Stimulated activated CD4-positive, alpha-beta T cell treated with anti-CD3 and anti-CD28 coated beads, TNF-alpha, amount 100 ng/mL, for 24 hours (primary cell): Measurements from ENCODE around the gene CIAO3.
"Not testable (repeated sequence)": the region's sequence is repeated elsewhere in the genome, so short reads cannot be mapped to it uniquely, and the experiment has no call there.

Source experiments
- DNase-seq, 3 experiments: peaks; one replicate each; pipeline ENCODE4 v3.0.0-alpha.2; 2020; ENCODE audit warnings: low read depth in 3 of 3

Gene CIAO3

GRCh38 chr16:694187-694862 is 46.5 kb downstream of the CIAO3 start:
- DNase-seq = no peak

DNA sequence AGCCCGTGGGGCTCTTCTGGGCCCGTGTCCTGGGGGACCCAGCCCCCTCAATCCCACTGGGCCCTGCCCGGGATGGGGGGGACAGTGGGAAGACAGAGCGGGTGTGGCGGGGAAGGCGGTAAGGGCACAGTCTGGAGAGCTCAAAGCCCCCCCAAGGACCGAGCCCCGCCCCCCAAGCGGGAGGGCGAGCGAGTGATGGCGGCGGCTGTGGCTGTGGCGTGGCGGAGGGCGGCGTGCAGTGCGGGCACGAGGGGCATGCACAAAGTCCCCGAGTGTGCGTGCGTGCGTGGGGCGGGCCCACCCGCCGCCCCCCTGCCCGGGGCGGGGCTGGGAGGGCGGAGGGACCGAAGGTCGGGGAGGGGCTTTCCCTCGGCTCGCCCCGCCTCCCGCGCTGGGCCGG is 47.0 kb downstream of the CIAO3 start:
- DNase-seq = no peak

DNA sequence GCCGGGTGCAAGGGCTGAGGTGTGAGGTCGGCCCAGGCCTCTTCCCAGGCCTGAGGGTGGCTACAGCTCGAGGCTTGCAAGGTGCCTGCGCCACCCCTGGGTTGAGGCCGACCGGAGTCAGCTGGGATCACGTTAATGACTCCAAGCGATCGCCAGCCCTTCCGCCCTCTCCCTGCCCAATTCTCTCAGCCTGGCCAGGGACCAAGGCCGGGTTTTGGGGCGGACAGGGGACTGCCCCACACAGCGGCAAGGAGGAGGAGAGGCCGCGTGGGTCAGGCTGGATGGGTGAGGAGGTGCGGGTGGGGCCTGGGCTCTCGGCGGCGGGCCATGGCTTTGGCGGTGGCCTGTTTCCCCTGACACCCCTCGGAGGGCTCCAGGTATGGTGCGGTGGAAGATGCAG is 47.4 kb downstream of the CIAO3 start:
- no peak for DNase-seq

DNA sequence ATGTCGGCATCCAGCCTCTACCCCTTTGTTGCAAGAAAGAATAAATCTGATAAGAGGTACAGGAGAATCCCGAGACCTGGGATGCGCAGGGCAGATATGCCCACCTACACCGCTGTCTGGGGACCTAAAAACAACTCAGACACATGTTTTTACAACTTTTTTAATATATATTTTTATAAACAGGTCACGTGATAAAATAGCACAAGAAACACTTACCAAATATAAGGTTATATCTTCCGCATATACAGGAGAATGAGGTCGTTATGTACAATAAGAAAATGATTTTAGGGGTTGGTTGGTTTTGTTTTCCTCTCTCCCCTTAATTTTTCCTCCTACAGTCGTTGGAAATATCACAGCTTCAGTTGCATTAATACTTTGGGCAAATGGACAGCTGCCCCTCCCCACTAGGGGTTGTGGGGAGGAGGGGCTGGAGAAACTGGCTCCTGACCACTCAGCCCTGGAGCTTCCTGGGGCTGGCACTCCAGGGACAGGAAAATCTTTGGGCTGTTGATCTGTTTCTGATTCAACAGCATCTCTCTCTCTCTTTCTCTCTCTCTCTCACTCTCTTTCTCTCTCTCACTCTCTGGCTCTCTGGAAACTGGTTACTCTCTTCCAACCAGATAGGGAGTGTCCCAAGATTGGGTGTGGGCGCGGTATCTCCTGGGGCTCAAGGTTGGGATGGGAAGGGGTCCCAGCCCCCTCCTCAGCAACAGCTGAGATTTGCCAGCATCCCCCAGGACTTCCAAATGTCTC is 48.3 kb downstream of the CIAO3 start:
- DNase-seq = no peak

DNA sequence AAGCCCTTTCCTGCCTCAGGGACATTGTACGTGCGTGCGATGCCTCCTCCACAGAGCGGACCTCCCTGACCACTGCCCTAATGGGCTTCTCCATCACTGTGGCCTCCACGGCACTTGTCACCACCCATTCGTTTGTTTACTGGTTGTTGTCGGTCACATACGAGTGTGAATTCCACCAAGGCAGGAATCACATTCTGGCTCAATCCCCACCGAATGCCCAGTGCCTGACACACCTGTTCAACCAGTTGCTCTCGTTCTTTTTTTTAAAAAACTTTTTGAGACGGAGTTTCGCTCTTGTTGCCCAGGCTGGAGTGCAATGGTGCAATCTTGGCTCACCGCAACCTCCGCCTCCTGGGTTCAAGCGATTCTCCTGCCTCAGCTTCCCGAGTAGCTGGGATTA is 49.6 kb downstream of the CIAO3 start:
- not testable (repeated sequence) for DNase-seq

DNA sequence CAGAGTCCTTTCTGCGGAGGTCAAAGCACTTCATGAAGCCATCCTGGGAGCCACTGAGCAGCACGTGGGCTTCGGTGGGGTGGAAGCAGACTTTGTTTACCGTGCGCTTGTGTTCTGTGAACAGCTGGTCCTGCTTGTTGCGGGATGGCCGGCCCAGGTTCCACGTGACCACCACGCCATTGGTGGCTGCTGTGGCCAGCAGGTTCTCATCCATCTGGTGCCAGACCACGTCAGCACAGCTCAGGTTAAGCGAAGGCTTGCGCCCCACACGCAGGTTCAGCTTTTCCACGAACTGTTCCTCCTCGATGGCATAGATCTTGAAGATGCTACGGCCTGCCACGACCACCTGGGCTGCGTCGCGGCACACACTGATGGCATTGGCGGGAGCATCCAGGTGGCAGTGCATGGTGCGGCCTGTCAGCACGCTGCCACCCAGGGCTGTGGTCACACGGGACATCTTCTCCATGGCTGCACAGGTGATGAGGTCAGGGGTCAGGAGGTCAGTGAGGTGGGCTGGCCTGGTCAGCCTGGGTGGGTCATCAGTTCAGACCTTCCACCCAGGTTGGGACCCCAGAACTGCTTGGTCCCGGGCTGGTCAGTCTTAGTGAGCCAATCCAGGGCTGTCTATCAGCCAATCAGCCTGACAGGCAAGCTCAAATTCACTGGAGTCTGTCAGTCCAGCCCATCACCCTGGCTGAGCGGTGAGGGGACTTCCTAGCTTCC is 51.5 kb downstream of the CIAO3 start:
- DNase-seq = no peak

DNA sequence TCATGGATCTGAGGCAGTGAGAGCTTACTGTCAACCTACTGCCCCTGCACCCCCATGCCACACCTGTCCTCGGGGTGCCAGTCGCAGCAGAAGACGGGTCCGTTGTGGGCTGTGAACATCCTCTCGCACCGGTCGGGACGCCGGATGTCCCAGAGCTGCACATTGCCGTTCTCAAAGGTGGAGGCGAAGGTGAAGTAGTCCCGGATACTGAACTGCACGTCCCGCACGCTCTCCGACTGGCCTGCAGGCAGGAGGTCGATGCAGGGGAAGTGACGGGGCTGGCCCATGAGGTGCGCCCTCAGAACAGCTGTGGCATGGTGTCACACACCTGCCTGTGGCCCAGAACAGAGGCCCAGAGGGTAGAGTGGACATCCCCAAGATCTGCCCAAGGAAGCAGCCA is 53.3 kb downstream of the CIAO3 start:
- no peak for DNase-seq

DNA sequence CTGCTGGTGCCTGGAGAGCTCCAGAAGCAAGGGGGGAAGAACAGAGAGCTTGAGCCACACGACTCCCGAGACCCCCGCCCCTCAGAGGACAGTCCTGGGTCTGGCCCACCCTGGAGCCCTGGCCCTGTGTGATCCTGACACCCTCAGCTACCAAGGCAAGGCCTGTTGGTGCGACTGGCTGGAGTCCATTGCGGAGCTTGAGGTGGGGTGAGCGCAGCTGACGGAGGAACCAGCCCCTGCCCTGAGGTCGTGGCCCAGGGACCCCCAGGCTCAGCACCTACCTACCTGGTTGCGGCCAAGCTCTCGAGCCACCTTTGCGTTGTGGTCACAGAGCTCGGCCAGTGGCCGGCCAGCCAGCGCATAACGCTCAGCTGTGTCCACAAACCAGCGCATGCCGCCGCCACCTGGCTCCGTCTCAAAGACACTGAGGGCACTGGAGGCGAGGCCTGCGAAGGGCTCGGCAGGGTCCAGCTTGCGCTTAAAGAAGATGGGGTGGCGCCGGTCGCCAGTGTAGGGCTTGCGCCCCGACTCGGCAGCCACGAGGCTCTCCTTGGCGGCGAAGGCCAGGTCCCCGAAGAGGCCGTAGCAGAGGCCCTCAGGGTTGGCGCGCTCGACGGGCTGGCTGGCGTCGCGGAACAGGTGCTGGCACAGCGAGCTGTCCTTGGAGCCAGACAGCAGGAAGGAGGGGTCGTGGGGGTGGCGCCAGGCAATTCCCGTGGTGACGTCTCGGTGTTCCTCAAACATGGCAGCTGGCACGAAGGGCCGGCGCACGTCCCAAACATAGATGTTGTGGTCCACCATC is 54.1 kb downstream of the CIAO3 start:
- no peak for DNase-seq

DNA sequence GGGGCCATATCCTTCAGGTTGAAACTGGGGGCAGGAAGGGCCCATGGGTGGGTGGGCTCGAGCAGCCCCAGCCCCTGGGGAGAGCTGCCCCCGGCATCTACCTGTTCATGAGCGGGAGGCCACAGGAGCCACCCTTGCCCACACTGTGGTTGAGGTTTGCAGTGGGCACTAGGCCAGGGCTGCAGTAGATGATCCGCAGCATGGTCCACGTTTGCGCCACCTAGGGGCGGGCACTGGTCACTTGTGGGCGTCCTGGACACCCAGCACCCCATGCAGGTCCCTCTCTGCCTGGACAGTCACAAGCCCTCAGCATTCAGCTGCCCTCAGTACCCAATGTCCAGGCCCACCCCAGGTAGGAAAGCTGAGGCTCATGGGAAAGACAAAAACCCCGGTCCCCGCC is 54.8 kb downstream of the CIAO3 start:
- no peak for DNase-seq

- no peak for DNase-seq
These were observed 55.7 kb downstream of the CIAO3 start for GRCh38 chr16:684961-685696.

GRCh38 chr16:684071-684794 is 56.6 kb downstream of the CIAO3 start, which contains the start of gene JMJD8:
JMJD8 (minus strand) TSS chr16:684334; CDS start chr16:684319, 15 bp downstream.
- DNase-seq = peak; percentile 97 to 98 (median 97)

DNA sequence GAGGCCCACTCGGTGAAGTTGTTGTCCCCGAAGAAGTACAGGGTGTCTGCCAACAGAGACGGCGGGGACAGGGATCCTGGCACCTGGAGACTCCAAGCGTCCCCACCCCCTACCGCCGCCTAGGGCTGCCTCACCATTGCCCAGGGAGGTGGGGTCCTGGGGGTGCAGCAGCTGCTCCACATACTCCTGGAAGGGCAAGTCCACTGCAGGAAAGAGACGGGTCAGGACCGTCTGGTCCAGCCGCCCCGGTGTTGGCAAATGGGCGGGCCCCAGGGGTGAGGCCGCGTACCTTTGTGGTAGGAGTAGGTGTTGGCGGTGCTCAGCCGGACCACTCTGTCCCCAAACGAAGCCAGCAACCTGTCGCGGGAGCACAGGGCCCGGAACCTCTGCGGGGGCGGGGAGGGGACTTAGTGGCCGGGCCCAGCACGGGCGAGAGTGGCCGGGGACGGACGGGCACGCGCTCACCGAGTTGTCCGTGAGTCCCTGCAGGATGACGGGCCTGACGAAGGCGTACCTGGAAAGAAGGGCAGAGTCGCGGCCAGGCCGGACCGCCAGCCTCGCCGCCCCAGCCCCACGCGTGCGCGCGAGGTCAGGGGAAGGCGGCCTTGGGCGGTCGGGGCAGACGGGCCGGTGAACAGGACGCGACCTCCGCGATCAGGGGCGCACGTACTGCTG is 57.3 kb downstream of the CIAO3 start:
- DNase-seq = no peak

- DNase-seq = no peak
These were observed 58.1 kb downstream of the CIAO3 start for GRCh38 chr16:682493-683395.

DNA sequence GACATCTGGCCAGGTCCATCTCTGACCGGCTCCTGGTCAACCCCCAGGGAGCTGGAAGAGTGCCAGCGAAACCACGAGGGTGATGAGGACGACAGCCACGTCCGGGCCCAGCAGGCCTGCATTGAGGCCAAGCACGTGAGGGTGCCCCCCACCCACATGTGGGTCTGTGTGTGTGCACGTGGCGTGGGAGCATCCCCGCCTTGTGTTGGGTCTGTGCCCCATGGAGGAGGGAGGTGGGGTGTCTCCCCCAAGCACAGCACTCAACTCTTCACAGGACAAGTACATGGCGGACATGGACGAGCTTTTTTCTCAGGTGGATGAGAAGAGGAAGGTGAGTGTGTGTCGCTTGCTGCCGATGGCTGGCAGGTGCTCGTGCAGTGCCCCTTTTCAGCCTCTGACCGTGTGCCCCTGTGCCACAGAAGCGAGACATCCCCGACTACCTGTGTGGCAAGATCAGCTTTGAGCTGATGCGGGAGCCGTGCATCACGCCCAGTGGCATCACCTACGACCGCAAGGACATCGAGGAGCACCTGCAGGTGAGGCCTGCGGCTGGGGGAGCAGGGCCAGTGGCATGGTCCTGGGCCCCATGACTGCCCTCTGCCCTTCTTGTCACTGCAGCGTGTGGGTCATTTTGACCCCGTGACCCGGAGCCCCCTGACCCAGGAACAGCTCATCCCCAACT is 58.9 kb downstream of the CIAO3 start:
- DNase-seq = no peak

GRCh38 chr16:680967-681745 is 59.6 kb downstream of the CIAO3 start:
- no peak for DNase-seq

- DNase-seq = no peak
These were observed 60.2 kb downstream of the CIAO3 start for GRCh38 chr16:680625-680945.

GRCh38 chr16:679814-680624 is 60.8 kb downstream of the CIAO3 start, which contains the start of gene STUB1:
STUB1 (plus strand) TSS chr16:680410; CDS start chr16:680526, 116 bp downstream.
- peak; percentile 78 to 91 (median 81) for DNase-seq
